ENCODE data around the gene ELOVL6. TPM values are rescaled to one million over a fixed set of nuclear protein-coding genes. Genes with fewer than 3 reads are reported as not detected.

Gene ELOVL6
- total and polyA plus RNA-seq, 9 of the 15 experiments (the other 6 are each of a cell fraction or from before 2014, with no cell fraction given): 18.3 to 82.6 (median 46.0) TPM

DNA sequence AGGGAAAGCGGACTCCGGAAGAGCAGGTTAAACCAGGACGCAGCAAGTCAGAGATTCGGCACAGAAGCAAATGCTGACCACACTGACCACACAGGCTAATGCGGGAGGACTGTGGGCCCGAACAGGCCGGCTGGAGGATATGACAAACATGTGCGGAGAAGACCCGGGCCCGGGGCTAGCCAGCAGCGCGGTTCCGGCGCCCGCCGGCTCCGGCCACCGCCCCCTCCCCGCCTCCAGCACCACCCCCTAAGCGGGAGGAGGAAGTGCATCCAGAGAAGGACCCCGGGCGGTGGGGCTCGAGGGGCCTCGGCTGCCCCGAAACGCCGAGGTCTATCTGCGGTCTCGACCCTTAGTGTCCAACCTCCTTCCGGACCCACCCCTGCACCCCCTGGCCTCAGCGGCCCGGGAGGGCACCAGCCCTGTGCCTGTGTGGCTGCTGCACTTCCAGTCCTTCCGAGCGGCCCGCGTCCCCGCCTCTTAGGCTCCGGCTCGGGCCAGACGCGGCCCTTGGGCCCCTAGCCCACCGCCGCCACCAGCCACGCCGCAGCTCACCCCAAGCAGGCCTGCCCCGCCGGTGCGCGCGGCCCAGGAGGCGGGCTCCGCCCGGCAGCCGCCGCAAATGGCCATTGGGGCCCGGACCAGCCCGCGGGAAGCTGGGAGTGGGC lies 2.1 kb downstream of the ELOVL6 start (continued):
- TF ChIP-seq, protein P1, sequence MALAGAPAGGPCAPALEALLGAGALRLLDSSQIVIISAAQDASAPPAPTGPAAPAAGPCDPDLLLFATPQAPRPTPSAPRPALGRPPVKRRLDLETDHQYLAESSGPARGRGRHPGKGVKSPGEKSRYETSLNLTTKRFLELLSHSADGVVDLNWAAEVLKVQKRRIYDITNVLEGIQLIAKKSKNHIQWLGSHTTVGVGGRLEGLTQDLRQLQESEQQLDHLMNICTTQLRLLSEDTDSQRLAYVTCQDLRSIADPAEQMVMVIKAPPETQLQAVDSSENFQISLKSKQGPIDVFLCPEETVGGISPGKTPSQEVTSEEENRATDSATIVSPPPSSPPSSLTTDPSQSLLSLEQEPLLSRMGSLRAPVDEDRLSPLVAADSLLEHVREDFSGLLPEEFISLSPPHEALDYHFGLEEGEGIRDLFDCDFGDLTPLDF (CRISPR knock-in tag; IDR thresholded peaks at IDR 0.05): no peak; the same call in 1 of the 2 replicates
- TF ChIP-seq ZFX (CRISPR knock-in tag; IDR thresholded peaks at IDR 0.05) (peak; percentile 80), NR4A1 (CRISPR knock-in tag; IDR thresholded peaks at IDR 0.05) (no peak), NR4A1 (tag; IDR thresholded peaks at IDR 0.05) (no peak), KLF16 (IDR thresholded peaks at IDR 0.05) (0 out of 2 replicates have a peak, but pooled peaks have one; percentile 40), MYC (IDR thresholded peaks at IDR 0.05; ENCODE audit: low read depth, low read length) (peak; percentile 79), MYC (CRISPR knock-in tag; IDR thresholded peaks at IDR 0.05; ENCODE audit: borderline replicate concordance, low read depth) (no peak), THRB (CRISPR knock-in tag; conservative IDR thresholded peaks at IDR 0.05) (0 out of 2 replicates have a peak, but pooled peaks have one; percentile 70), HNRNPK (IDR thresholded peaks at IDR 0.05; ENCODE audit: low read depth, low read length, poor library complexity, severe bottlenecking) (no peak), ZMIZ1 (IDR thresholded peaks at IDR 0.05; ENCODE audit: low read depth in 2 of 2, low read length in 2 of 2) (no peak), E2F5 (CRISPR knock-in tag; IDR thresholded peaks at IDR 0.05) (no peak), BDP1 (IDR thresholded peaks at IDR 0.05; ENCODE audit: insufficient read depth, insufficient read length) (no peak), MTF1 (CRISPR knock-in tag; IDR thresholded peaks at IDR 0.05; ENCODE audit: borderline replicate concordance) (no peak), ZNF3 (CRISPR knock-in tag; IDR thresholded peaks at IDR 0.05) (no peak), DACH1 (IDR thresholded peaks at IDR 0.05; ENCODE audit: partially characterized antibody) (no peak), SOX6 (IDR thresholded peaks at IDR 0.05) (no peak), XRCC3 (IDR thresholded peaks at IDR 0.05) (no peak), KAT7 (CRISPR knock-in tag; IDR thresholded peaks at IDR 0.05; ENCODE audit: borderline replicate concordance) (no peak)
- TF ChIP-seq, protein P2, sequence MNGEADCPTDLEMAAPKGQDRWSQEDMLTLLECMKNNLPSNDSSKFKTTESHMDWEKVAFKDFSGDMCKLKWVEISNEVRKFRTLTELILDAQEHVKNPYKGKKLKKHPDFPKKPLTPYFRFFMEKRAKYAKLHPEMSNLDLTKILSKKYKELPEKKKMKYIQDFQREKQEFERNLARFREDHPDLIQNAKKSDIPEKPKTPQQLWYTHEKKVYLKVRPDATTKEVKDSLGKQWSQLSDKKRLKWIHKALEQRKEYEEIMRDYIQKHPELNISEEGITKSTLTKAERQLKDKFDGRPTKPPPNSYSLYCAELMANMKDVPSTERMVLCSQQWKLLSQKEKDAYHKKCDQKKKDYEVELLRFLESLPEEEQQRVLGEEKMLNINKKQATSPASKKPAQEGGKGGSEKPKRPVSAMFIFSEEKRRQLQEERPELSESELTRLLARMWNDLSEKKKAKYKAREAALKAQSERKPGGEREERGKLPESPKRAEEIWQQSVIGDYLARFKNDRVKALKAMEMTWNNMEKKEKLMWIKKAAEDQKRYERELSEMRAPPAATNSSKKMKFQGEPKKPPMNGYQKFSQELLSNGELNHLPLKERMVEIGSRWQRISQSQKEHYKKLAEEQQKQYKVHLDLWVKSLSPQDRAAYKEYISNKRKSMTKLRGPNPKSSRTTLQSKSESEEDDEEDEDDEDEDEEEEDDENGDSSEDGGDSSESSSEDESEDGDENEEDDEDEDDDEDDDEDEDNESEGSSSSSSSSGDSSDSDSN (IDR thresholded peaks at IDR 0.05; ENCODE audit: borderline replicate concordance in 1 of 2, low read depth in 2 of 2, low read length in 2 of 2): peak; percentile 54 to 64; a peak in 3 of 4 replicates
